Measurements from ENCODE around the gene BAZ1B.
A peak's percentile ranks its signal among the peaks of the same experiment; 100 is the strongest.
"Not testable (repeated sequence)": the region's sequence is repeated elsewhere in the genome, so short reads cannot be mapped to it uniquely, and the experiment has no call there.

Gene BAZ1B

GRCh38 chr7:73522105-73522872 is at the start of gene BAZ1B:
TSS of gene BAZ1B (minus strand) at chr7:73522293. CDS start at chr7:73521933, 360 bp downstream.
- peak; percentile 98 for DNase-seq

GRCh38 chr7:73570977-73571376 is 48.9 kb upstream of the BAZ1B start:
- no peak for DNase-seq

GRCh38 chr7:73570521-73570920 is 48.4 kb upstream of the BAZ1B start:
- DNase-seq, result no peak

GRCh38 chr7:73569042-73569608 is 47.0 kb upstream of the BAZ1B start:
- no peak for DNase-seq

GRCh38 chr7:73567846-73568685 is 46.0 kb upstream of the BAZ1B start:
- no peak for DNase-seq

- DNase-seq, result no peak
Measured at GRCh38 chr7:73567140-73567539, 45.0 kb upstream of the BAZ1B start.

- not testable (repeated sequence) for DNase-seq
Measured at GRCh38 chr7:73566431-73566830, 44.3 kb upstream of the BAZ1B start.

GRCh38 chr7:73565675-73566340 is 43.7 kb upstream of the BAZ1B start:
- no peak for DNase-seq

- peak; percentile 10 for DNase-seq
Measured at GRCh38 chr7:73560109-73560835, 38.2 kb upstream of the BAZ1B start.

GRCh38 chr7:73557397-73558257 is 35.5 kb upstream of the BAZ1B start, which contains the start of gene BCL7B:
TSS of gene BCL7B (minus strand) at chr7:73557690. CDS start at chr7:73557578, 112 bp downstream.
- DNase-seq, result peak; percentile 62

GRCh38 chr7:73557108-73557396 is 35.0 kb upstream of the BAZ1B start:
- peak; percentile 86 for DNase-seq

GRCh38 chr7:73556208-73557107 is 34.4 kb upstream of the BAZ1B start:
- no peak for DNase-seq

- no peak for DNase-seq
Measured at GRCh38 chr7:73555411-73555982, 33.4 kb upstream of the BAZ1B start.

- not testable (repeated sequence) for DNase-seq
Measured at GRCh38 chr7:73550093-73550492, 28.0 kb upstream of the BAZ1B start.

- DNase-seq, result no peak
Measured at GRCh38 chr7:73549176-73549575, 27.1 kb upstream of the BAZ1B start.

GRCh38 chr7:73547841-73548240 is 25.7 kb upstream of the BAZ1B start:
- no peak for DNase-seq

GRCh38 chr7:73544678-73545077 is 22.6 kb upstream of the BAZ1B start:
- DNase-seq, result no peak

- DNase-seq, result no peak
Measured at GRCh38 chr7:73541722-73542121, 19.6 kb upstream of the BAZ1B start.

GRCh38 chr7:73539709-73540108 is 17.6 kb upstream of the BAZ1B start:
- DNase-seq, result no peak

- DNase-seq, result not testable (repeated sequence)
Measured at GRCh38 chr7:73538510-73538909, 16.4 kb upstream of the BAZ1B start.

Data from NCI-H2171 (cell line).